Heart right ventricle (tissue), 16 donors: Measurements from ENCODE around the gene KCNE3. TPM values are rescaled to one million over a fixed set of nuclear protein-coding genes. Genes with fewer than 3 reads are reported as not detected.

Experiments used
- ATAC-seq, 8 donors: fragments of 200-7000 bp; cut with Tn5 transposase; one replicate each; pipeline ENCODE4 v1.9.1; 2020; ENCODE audit warnings: mild to moderate bottlenecking in 8 of 8, moderate library complexity in 8 of 8, moderate number of reproducible peaks in 1 of 8
- DNase-seq, 2 donors: peaks; one replicate each; pipeline ENCODE4 v3.0.0-alpha.2; 2020
- H3K27ac ChIP-seq, 10 donors: fragments of 200-600 bp; sonication (generic) in 2 of 10; one replicate each; pipeline versions ENCODE4 v1.5.0 to v1.8.0; 2020 to 2022; ENCODE audit warnings: mild to moderate bottlenecking in 3 of 10
- H3K27me3 ChIP-seq, 7 donors: fragments of 200-600 bp; one replicate each; pipeline ENCODE4 v1.8.0; 2021 to 2022; ENCODE audit warnings: mild to moderate bottlenecking in 2 of 7
- H3K36me3 ChIP-seq, 9 donors: fragments of 200-600 bp; sonication (generic) in 1 of 9; one replicate each; pipeline versions ENCODE4 v1.5.0 to v1.8.0; 2020 to 2022; ENCODE audit warnings: mild to moderate bottlenecking in 2 of 9
- H3K4me1 ChIP-seq, 9 donors: fragments of 200-600 bp; sonication (generic) in 1 of 9; one replicate each; pipeline versions ENCODE4 v1.5.0 to v1.8.0; 2020 to 2022; ENCODE audit warnings: mild to moderate bottlenecking in 4 of 9
- H3K4me3 ChIP-seq, 10 donors: fragments of 200-600 bp; sonication (generic) in 2 of 10; one replicate each; pipeline versions ENCODE4 v1.5.0 to v1.8.0; 2020 to 2022; ENCODE audit warnings: mild to moderate bottlenecking in 7 of 10, moderate library complexity in 2 of 10
- H3K9me3 ChIP-seq, 11 donors: fragments of 200-600 bp in 10 of 11; sonication (generic) in 2 of 11; one replicate each; pipeline versions ENCODE4 v1.5.0 to v1.8.0; 2013 to 2022; ENCODE audit warnings: mild to moderate bottlenecking in 2 of 11, control low read depth in 1 of 11, moderate library complexity in 1 of 11
- CTCF ChIP-seq, 9 donors: fragments of 200-600 bp; sonication (generic) in 2 of 9; IDR thresholded peaks; one replicate each; pipeline versions ENCODE4 v1.5.0 to v1.8.0; 2021 to 2022; ENCODE audit warnings: antibody characterized with exemption in 9 of 9, mild to moderate bottlenecking in 5 of 9, moderate library complexity in 1 of 9
- WGBS, 2 donors: extraction: QIAGEN DNeasy Blood & Tissue Kit; methylation state at CpG; one replicate each; pipeline ENCODE4 v1.1.7; 2013; ENCODE audit warnings: inconsistent platforms in 1 of 2; 5-methylcytosine and 5-hydroxymethylcytosine counted together
- intact Hi-C, 10 donors: fragments of 100-400 bp; cut with DNase I; formaldehyde crosslinking; loops; one replicate each; pipeline versions ENCODE4 v1.11.1 to v1.14.2; 2022
- long read RNA-seq, 3 donors: library from polyadenylated mRNA; unstranded; transcript quantifications; one replicate each; pipeline ENCODE4 v2.0.0, GENCODE V29; 2020 to 2021
- polyA plus RNA-seq, 2 donors: library from polyadenylated mRNA; stranded (reverse); fragments of 200-250 nt; gene quantifications; one replicate each; pipeline ENCODE4 v1.2.3, GENCODE V29; 2013
- total RNA-seq, 10 donors: library from RNA; stranded (reverse); fragmentation: NEBNext Ultra II Directional in 3 of 10; extraction: Animal tissue kit (Norgen Biotek cat#: 25700) in 3 of 10; gene quantifications; one replicate each; pipeline versions ENCODE4 v1.2.1 to v1.2.4, GENCODE V29; 2021 to 2023
- donor health status: Arrhythmogenic right ventricular cardiomyopathy.
- donor health status: ischemic (EF 13 %, LVEDD 7.1; RV severe dilation, severe dysfunction).
- donor health status: healthy with polysubstance abuse.
- donor health status: DM: no; HTN: yes; CAD: no.
- donor health status: DM: no; HTN: no; CAD: no.
- donor health status: ischemic (EF 25% LVEDD 6.9; RV normal size, moderate dysfunction).
- donor health status: ischemic (EF 25% LVEDD 5.7; RV mildly dilated, moderate dysfunction).
- donor health status: healthy.
- donor health status: DM: yes; HTN: yes; CAD: no.
- donor health status: Ischemic cardiomyopathy.
- donor health status: ischemic (EF 35%, LVEDD 5.7; RV mildly dilated, moderate dysfunction).
- donor health status: nonischemic (EF 11% LVEDD 7.7; RV severe dilation, severe dysfunction).
- donor health status: DM: yes; HTN: yes; CAD: no.
- donor health status: PGD.
- donor health status: ischemic (EF 29% LVEDD 5.4; RV normal size, mild dysfunction).
- donor health status: nonischemic (EF 23%, LVEDD 6.1; RV moderate dilation, normal function).

KCNE3 gene, protein sequence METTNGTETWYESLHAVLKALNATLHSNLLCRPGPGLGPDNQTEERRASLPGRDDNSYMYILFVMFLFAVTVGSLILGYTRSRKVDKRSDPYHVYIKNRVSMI
- 1 to 10 TPM; 1.3 to 7.1 (median 3.0) TPM for total RNA-seq
- 1 to 10 TPM; 1.2 to 2.3 TPM for polyA plus RNA-seq
- long read RNA-seq, donor 1, partial matches to known transcripts, result 0 of 3 reads
- long read RNA-seq, donor 1, other reads (novel, unspliced or antisense), result 3 of 3 reads
- long read RNA-seq, donor 2, partial matches to known transcripts, result 0 of 1 reads
- long read RNA-seq, donor 2, other reads (novel, unspliced or antisense), result 1 of 1 reads
- long read RNA-seq, donor 3, result 0 reads

GRCh38 chr11:74466916-74467885, at the start of gene KCNE3:
TSS of gene KCNE3 (minus strand) at chr11:74467549. CDS start at chr11:74457563, 9,986 bp downstream.
- TF ChIP-seq CTCF (IDR thresholded peaks at IDR 0.05), result no peak
- intact Hi-C loops, result no loop called here
- no peaks in the 10 kb centered on the region for H3K36me3 ChIP-seq
- peak within 1 kb of the TSS; percentile 29 to 78 (median 68) for H3K4me3 ChIP-seq
- DNase-seq, result peak; percentile 47 to 68
- 7 to 11% methylated on average over 59 to 62 of the region's 62 CpGs for WGBS, 2 donors
- peaks cover 0 to 53% (median 23%) of the 10 kb centered on the region in 9 donors for H3K4me1 ChIP-seq
- H3K27me3 ChIP-seq, result no peaks in the 10 kb centered on the region
- H3K27ac ChIP-seq, result peak within 1 kb of the TSS in 9 of 10 donors; percentile 11 to 83 (median 64)
- ATAC-seq, result peak; percentile 83 to 92 (median 88)
- H3K9me3 ChIP-seq, result no peaks in the 10 kb centered on the region

GRCh38 chr11:74507582-74507981, 40.2 kb upstream of the KCNE3 start:
- intact Hi-C loops, result no loop called here
- Histone ChIP-seq H3K9me3 (peaks cover 0 to 7% (median 0%) of the 10 kb centered on the region in 11 donors), H3K27me3 (no peaks in the 10 kb centered on the region), H3K4me1 (no peaks in the 10 kb centered on the region), H3K27ac (no peak overlapping the region), H3K4me3 (no peak overlapping the region), H3K36me3 (no peaks in the 10 kb centered on the region)
- TF ChIP-seq CTCF (IDR thresholded peaks at IDR 0.05), result no peak
- 74 to 85% methylated on average over 2 of the region's 2 CpGs for WGBS, 2 donors
- DNase-seq (no peak), ATAC-seq (no peak)

GRCh38 chr11:74506823-74507222, 39.5 kb upstream of the KCNE3 start:
- no peak for DNase-seq
- intact Hi-C loops, result no loop called here

More at GRCh38 chr11:74506823-74507222, 39.5 kb upstream of the KCNE3 start:
- 88 to 93% methylated on average over 1 of the region's 1 CpG for WGBS, 2 donors
- TF ChIP-seq CTCF (IDR thresholded peaks at IDR 0.05), result no peak
- Histone ChIP-seq H3K4me1 (no peaks in the 10 kb centered on the region), H3K4me3 (no peak overlapping the region), H3K9me3 (peaks cover 0 to 11% (median 0%) of the 10 kb centered on the region in 11 donors), H3K36me3 (no peaks in the 10 kb centered on the region), H3K27ac (no peak overlapping the region), H3K27me3 (no peaks in the 10 kb centered on the region)
- no peak for ATAC-seq
